Suprapubic skin (tissue), 4 donors: Measurements from ENCODE around the gene SGMS2.
"Not testable (repeated sequence)": the region's sequence is repeated elsewhere in the genome, so short reads cannot be mapped to it uniquely, and the experiment has no call there.

Source experiments
- CTCF ChIP-seq, 2 donors: fragments of 200-600 bp in 1 of 2; fragments of 450-650 bp in 1 of 2; sonication (generic) in 1 of 2; IDR thresholded peaks; one replicate each; pipeline ENCODE4 v1.5.1; 2016 to 2019; ENCODE audit warnings: antibody characterized with exemption in 2 of 2, mild to moderate bottlenecking in 1 of 2, moderate library complexity in 1 of 2
- EP300 ChIP-seq: sonication (generic); formaldehyde crosslinking; IDR thresholded peaks from one replicate; pipeline ENCODE4 v1.6.1; 2017; ENCODE audit warnings: antibody characterized with exemption
- POLR2A ChIP-seq, 2 donors: fragments of 450-650 bp; IDR thresholded peaks; one replicate each; pipeline ENCODE4 v1.6.1; 2017; ENCODE audit warnings: antibody characterized with exemption in 2 of 2, mild to moderate bottlenecking in 2 of 2, moderate library complexity in 2 of 2
- POLR2AphosphoS5 ChIP-seq, 3 donors: sonication (generic); formaldehyde crosslinking; IDR thresholded peaks; one replicate each; pipeline ENCODE4 v1.6.1; 2017; ENCODE audit warnings: antibody characterized with exemption in 3 of 3

GRCh38 chr4:107905082-107905481, 80.3 kb downstream of the SGMS2 start:
- not testable (repeated sequence) for TF ChIP-seq CTCF (IDR thresholded peaks at IDR 0.05); POLR2AphosphoS5 (IDR thresholded peaks at IDR 0.05); POLR2A (IDR thresholded peaks at IDR 0.05); EP300
